Right lobe of liver (tissue), 6 donors: ENCODE results near the gene PTPRN2. TPM values are rescaled to one million over a fixed set of nuclear protein-coding genes. Genes with fewer than 3 reads are reported as not detected.

Experiments
- ATAC-seq, 4 donors: fragments of 200-7000 bp; cut with Tn5 transposase; one replicate each; pipeline ENCODE4 v1.9.1; 2020; ENCODE audit warnings: mild to moderate bottlenecking in 4 of 4, moderate library complexity in 4 of 4
- DNase-seq, 3 donors: peaks; one replicate each; pipeline ENCODE4 v3.0.0-alpha.2; 2020
- H3K27ac ChIP-seq, 3 donors: fragments of 200-600 bp; one replicate each; pipeline ENCODE4 v1.8.0; 2022
- H3K27me3 ChIP-seq, 2 donors: fragments of 200-600 bp; one replicate each; pipeline ENCODE4 v1.8.0; 2022
- H3K36me3 ChIP-seq, 4 donors: fragments of 200-600 bp; sonication (generic) in 1 of 4; one replicate each; pipeline versions ENCODE4 v1.5.1 to v1.8.0; 2017 to 2022; ENCODE audit warnings: control low read depth in 1 of 4
- H3K4me1 ChIP-seq, 4 donors: fragments of 200-600 bp; sonication (generic) in 1 of 4; one replicate each; pipeline versions ENCODE4 v1.5.1 to v1.8.0; 2017 to 2022; ENCODE audit warnings: control low read depth in 1 of 4
- H3K4me3 ChIP-seq, 3 donors: fragments of 200-600 bp; one replicate each; pipeline ENCODE4 v1.8.0; 2022
- H3K9me3 ChIP-seq, 4 donors: fragments of 200-600 bp; sonication (generic) in 1 of 4; one replicate each; pipeline versions ENCODE4 v1.5.1 to v1.8.0; 2017 to 2022; ENCODE audit warnings: control low read depth in 1 of 4
- CTCF ChIP-seq, 4 donors: fragments of 200-600 bp in 3 of 4; fragments of 450-650 bp in 1 of 4; IDR thresholded peaks; one replicate each; pipeline versions ENCODE4 v1.5.1 to v1.8.0; 2016 to 2022; ENCODE audit warnings: antibody characterized with exemption in 4 of 4, mild to moderate bottlenecking in 2 of 4
- POLR2A ChIP-seq: fragments of 450-650 bp; IDR thresholded peaks from one replicate; pipeline ENCODE4 v1.6.1; 2017; ENCODE audit warnings: antibody characterized with exemption, mild to moderate bottlenecking
- WGBS: methylation state at CpG from one replicate; pipeline ENCODE4 v1.1.6; 2018; ENCODE audit warnings: low coverage, low lambda C conversion rate; ENCODE audit not compliant: insufficient coverage; ENCODE audit errors: missing lambda C conversion rate; 5-methylcytosine and 5-hydroxymethylcytosine counted together
- intact Hi-C, 2 donors: fragments of 100-400 bp; cut with DNase I; formaldehyde crosslinking; loops; one replicate each; pipeline versions ENCODE4 v1.11.2 to v1.14.1; 2022
- total RNA-seq, 6 experiments: library from RNA; depleted of rRNA in 2 of 6; stranded (reverse); fragments of >200 nt in 2 of 6; fragmentation: NEBNext Ultra II Directional in 3 of 6; extraction: Animal tissue kit (Norgen Biotek cat#: 25700) in 3 of 6; gene quantifications; one replicate each; pipeline versions ENCODE4 v1.1.0 to v1.2.4, GENCODE V29; 2016 to 2023
- donor health status: DM: no; HTN: yes; CAD: no.
- donor health status: DM: no; HTN: no; CAD: no.
- donor health status: DM: no; HTN: no; CAD: no.
- donor health status: DM: no; HTN: yes; CAD: no.
- donor health status: DM: no; HTN: yes; CAD: no.

PTPRN2 gene
- total RNA-seq, 6 experiments from 2014 or later: 0.15 to 0.87 (median 0.67) TPM

GRCh38 chr7:157550300-157551275, 1037.0 kb downstream of the PTPRN2 start:
- Histone ChIP-seq H3K27me3 (no peaks in the 10 kb centered on the region), H3K27ac (no peak overlapping the region), H3K4me1 (no peaks in the 10 kb centered on the region), H3K36me3 (no peaks in the 10 kb centered on the region), H3K9me3 (no peaks in the 10 kb centered on the region), H3K4me3 (no peak overlapping the region)
- no peak for TF ChIP-seq CTCF (IDR thresholded peaks at IDR 0.05)
- no peak for TF ChIP-seq POLR2A
- no peak for ATAC-seq
- intact Hi-C loops: no loop called here
- peak in 1 of 3 donors; percentile 31 for DNase-seq
- WGBS: 81% methylated on average over 17 of the region's 31 CpGs

- ATAC-seq (no peak), DNase-seq (peak in 1 of 3 donors; percentile 2)
- Histone ChIP-seq H3K27ac (no peak overlapping the region), H3K9me3 (no peaks in the 10 kb centered on the region), H3K4me1 (no peaks in the 10 kb centered on the region), H3K27me3 (no peaks in the 10 kb centered on the region), H3K4me3 (no peak overlapping the region), H3K36me3 (no peaks in the 10 kb centered on the region)
- WGBS: 84% methylated on average over 5 of the region's 22 CpGs
- intact Hi-C loops: no loop called here
- no peak for TF ChIP-seq POLR2A
- no peak for TF ChIP-seq CTCF (IDR thresholded peaks at IDR 0.05)
These were observed 1037.9 kb downstream of the PTPRN2 start for GRCh38 chr7:157549612-157550299.

- Histone ChIP-seq H3K4me1 (no peaks in the 10 kb centered on the region), H3K9me3 (no peaks in the 10 kb centered on the region), H3K27ac (no peak overlapping the region), H3K36me3 (no peaks in the 10 kb centered on the region), H3K4me3 (no peak overlapping the region), H3K27me3 (no peaks in the 10 kb centered on the region)
- no peak for ATAC-seq
- intact Hi-C loops: no loop called here
- TF ChIP-seq CTCF (IDR thresholded peaks at IDR 0.05) (no peak), POLR2A (no peak)
- DNase-seq: peak in 1 of 3 donors; percentile 10
- WGBS: 71% methylated on average over 7 of the region's 24 CpGs
These were observed 1038.8 kb downstream of the PTPRN2 start for GRCh38 chr7:157548691-157549303.

GRCh38 chr7:157547611-157548010, 1040.0 kb downstream of the PTPRN2 start:
- peak in 2 of 3 donors; percentile 32 to 37 for DNase-seq
- Histone ChIP-seq H3K4me3 (no peak overlapping the region), H3K9me3 (no peaks in the 10 kb centered on the region), H3K27ac (no peak overlapping the region), H3K4me1 (no peaks in the 10 kb centered on the region), H3K36me3 (no peaks in the 10 kb centered on the region), H3K27me3 (no peaks in the 10 kb centered on the region)
- intact Hi-C loops: no loop called here
- TF ChIP-seq POLR2A (no peak), CTCF (IDR thresholded peaks at IDR 0.05) (no peak)
- 88% methylated on average over 6 of the region's 23 CpGs for WGBS
- no peak for ATAC-seq
